DMS53 treated with DMSO at 0.1 percent for 48 hours (cell line): ENCODE data around the gene EFNB2.

ENCODE experiments used
- DNase-seq: peaks from one replicate; lab custom pipeline; 2025; ENCODE audit not compliant: unreplicated experiment; lab: John Stamatoyannopoulos, UW

Gene EFNB2

GRCh38 chr13:106462710-106463109 is 72.8 kb downstream of the EFNB2 start:
- DNase-seq = no peak

- DNase-seq = no peak
These were observed 79.7 kb downstream of the EFNB2 start for GRCh38 chr13:106455777-106456176.

GRCh38 chr13:106455190-106455589 is 80.3 kb downstream of the EFNB2 start:
- DNase-seq = no peak

GRCh38 chr13:106453101-106453500 is 82.4 kb downstream of the EFNB2 start:
- DNase-seq = no peak

DNA sequence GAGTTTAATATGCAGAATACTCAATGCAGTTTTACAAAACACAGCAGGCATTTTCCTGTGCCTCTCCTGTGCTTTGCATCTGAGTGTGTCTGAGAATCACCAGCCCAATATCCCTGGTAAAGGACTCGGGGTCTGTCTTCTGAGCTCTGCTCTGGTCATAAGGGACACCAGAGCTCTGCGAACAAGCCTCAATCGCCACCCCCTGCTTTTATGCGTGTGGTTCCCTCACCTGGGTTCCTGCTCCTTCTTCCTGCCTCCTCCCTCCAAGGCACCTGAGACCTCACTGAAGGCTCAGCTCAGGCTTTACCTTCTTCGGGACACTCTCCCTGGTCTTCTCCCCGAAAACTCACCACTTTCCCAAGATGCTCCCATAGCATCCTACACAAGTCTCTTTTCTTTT is 84.5 kb downstream of the EFNB2 start:
- no peak for DNase-seq

DNA sequence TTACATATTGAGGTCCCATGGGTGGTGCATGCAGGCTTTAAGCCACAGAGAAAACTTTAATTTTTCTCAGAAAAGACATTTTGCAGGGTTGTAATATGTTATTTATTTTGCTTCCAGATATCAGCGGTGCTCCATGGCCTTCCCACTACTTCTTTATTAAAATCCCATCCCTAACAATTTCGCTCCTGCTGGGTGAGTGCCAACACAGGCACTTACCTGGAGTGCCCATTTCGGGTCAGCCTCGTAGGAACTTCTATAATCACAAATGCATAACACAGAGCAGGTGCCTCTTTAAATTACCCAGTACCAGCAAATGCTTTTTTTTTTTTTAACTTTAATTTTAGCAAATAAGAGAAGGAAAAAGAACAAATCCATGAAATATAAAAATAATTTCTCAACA is 86.4 kb downstream of the EFNB2 start:
- no peak for DNase-seq

- no peak for DNase-seq
These were observed 89.5 kb downstream of the EFNB2 start for GRCh38 chr13:106445996-106446395.

- DNase-seq = no peak
These were observed 91.7 kb downstream of the EFNB2 start for GRCh38 chr13:106443607-106444322.

- peak; percentile 3 for DNase-seq
These were observed 94.6 kb downstream of the EFNB2 start for GRCh38 chr13:106440866-106441265.
